Stimulated activated CD8-positive, alpha-beta memory T cell treated with anti-CD3 and anti-CD28 coated beads, Interleukin-7, amount 100 ng/mL, for 1 hour (primary cell): ENCODE results near the gene KIF25.

Experiments used
- DNase-seq, 2 donors: peaks; one replicate each; pipeline ENCODE4 v3.0.0-alpha.2; 2020; ENCODE audit warnings: low read depth in 2 of 2

Gene KIF25

DNA sequence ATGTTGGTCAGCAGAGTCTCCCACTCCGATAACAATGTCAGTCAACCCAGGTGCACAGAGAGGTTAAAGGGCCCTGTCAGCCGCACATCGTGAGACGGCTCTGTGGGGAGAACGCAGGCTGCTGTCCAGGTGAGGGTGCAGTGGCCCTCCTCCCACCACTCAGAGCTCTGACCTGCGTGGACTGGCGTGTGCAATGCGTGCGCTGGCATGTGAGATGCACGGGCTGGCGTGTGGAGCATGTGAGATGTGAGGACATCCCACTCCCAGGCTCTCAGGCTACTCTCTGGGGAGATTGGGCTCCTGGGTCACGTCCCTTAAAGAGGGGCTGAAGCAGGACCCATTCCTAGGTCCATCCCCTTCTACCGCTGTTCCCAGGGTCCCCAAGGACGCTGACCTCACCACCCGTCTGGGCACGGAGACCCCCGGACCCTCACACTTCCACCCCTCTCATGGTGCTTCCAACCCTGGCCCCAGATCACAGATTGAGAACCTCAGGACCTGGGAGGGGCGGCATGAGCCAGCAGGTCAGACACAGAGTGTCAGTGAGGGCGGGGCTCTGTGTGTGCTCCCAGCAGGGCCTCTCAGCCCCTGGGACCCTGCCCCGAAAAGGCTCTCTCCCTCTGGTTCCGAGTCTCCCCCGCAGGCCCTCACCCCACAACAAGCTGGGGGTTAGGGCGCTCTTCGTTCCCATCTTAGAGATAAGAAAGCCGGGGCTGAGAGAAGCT is 90.1 kb downstream of the KIF25 start:
- no peak for DNase-seq

DNA sequence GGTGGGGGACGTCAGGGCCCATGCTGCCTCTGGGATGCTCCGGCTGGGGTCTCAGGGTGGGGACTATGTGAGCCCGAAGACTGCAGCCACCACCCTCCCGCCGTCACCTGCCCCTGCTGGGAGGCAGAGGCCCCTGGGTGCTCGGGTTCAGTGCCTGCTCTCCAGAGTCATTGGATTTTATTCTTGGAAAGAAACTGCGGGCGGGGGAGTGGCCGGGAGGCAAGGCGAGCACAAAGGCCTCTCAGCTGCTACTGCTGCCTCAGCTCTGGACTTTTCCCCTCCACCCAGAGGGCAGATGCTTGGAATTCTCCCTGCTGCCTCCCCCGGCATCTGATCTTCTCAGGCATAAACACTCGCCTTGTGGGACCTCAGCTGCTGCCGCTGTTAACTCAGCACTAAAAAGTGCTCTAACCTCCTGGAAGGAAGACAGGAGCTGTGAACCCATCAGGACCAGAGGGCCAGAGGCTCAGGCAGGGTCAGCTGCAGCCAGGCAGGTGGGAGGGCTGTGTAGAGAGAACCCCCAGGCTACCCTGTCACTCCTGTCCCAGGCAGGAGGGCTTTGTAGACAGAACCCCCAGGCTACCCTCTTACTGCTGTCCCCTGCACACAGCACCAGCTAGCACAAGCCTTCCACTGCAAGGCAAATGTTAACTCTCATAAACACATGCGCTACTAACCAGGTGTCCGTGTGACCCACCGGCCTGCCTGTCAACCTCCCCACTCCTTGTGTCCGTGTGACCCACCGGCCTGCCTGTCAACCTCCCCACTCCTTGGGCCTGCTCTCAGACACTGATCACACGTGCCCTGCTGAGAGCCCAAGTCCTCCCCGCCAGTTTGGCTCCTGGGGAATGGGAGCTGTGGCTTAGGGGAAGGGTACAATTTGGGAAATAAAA is 90.9 kb downstream of the KIF25 start:
- no peak for DNase-seq

GRCh38 chr6:168089186-168090063 is 92.0 kb downstream of the KIF25 start:
- no peak for DNase-seq

GRCh38 chr6:168090064-168090690 is 92.7 kb downstream of the KIF25 start:
- DNase-seq, result no peak

- no peak for DNase-seq
Observed at GRCh38 chr6:168090706-168091105, 93.2 kb downstream of the KIF25 start.

GRCh38 chr6:168091381-168092264 is 94.2 kb downstream of the KIF25 start:
- no peak for DNase-seq

DNA sequence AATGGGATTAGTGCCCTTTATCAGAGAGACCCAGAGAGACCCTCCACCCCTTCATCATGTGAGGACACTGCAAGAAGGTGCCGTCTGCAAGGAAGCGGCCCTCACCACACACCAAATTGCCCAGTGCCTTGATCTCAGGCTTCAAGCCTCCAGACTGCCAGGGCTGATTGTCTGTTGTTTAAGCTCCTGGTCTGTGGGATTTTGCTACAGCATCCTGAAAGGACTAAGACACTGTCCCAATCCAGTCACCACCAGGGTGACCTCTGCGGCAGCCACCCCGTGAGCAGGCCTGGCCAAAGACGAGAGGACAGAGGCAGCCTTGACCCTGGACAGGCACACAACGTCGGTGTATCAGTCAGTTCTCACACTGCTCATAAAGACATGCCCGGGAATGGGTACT is 95.1 kb downstream of the KIF25 start:
- no peak for DNase-seq

- no peak for DNase-seq
Observed at GRCh38 chr6:168093071-168093505, 95.6 kb downstream of the KIF25 start.

GRCh38 chr6:168093634-168094033 is 96.2 kb downstream of the KIF25 start:
- no peak for DNase-seq
